Activated B cell treated with CpG ODN at 0.5 μM for 24 hours (primary cell): Measurements from ENCODE around the gene CYP3A7. TPM values are rescaled to one million over a fixed set of nuclear protein-coding genes. Genes with fewer than 3 reads are reported as not detected.

Experiments
- ATAC-seq: fragments of 200-7000 bp; cut with Tn5 transposase; one replicate; pipeline ENCODE4 v1.10.0; 2021; ENCODE audit warnings: low read depth, mild to moderate bottlenecking, moderate library complexity
- CTCF ChIA-PET: fragments of 350-600 bp; sonication (Branson Sonifier 250); formaldehyde crosslinking; loops from one replicate; lab custom pipeline; 2021; ENCODE audit warnings: antibody characterized with exemption; lab: Charles Lee
- POLR2A ChIA-PET: fragments of 350-600 bp; sonication (Branson Sonifier 250); formaldehyde crosslinking; loops from one replicate; lab custom pipeline; 2021; ENCODE audit warnings: antibody characterized with exemption; lab: Charles Lee
- DNase-seq: peaks from one replicate; pipeline ENCODE4 v3.0.0; 2022
- H3K27ac Mint-ChIP-seq: one replicate; pipeline ENCODE4 v1.8.0; 2020; ENCODE audit warnings: mixed read lengths
- H3K27me3 Mint-ChIP-seq: one replicate; pipeline ENCODE4 v1.8.0; 2021; ENCODE audit warnings: mixed read lengths
- H3K36me3 Mint-ChIP-seq: one replicate; pipeline ENCODE4 v1.8.0; 2021; ENCODE audit warnings: low read depth, mixed read lengths
- H3K4me1 Mint-ChIP-seq: one replicate; pipeline ENCODE4 v1.8.0; 2021; ENCODE audit warnings: mixed read lengths
- H3K4me3 Mint-ChIP-seq: one replicate; pipeline ENCODE4 v1.8.0; 2020; ENCODE audit warnings: mild to moderate bottlenecking, mixed read lengths
- H3K9me3 Mint-ChIP-seq: one replicate; pipeline ENCODE4 v1.8.0; 2020; ENCODE audit warnings: mixed read lengths
- intact Hi-C: fragments of 100-400 bp; cut with micrococcal nuclease; formaldehyde crosslinking; loops from one replicate; pipeline ENCODE4 v1.15.1; 2024
- total RNA-seq: library from RNA; stranded (reverse); gene quantifications from 2 replicates; pipeline ENCODE4 v1.2.3, GENCODE V29; 2022
- TF ChIP-seq, protein P1 (sequence below): fragments of 200-600 bp; IDR thresholded peaks from one replicate; pipeline ENCODE4 v1.8.0; 2022; ENCODE audit warnings: antibody characterized with exemption, mild to moderate bottlenecking

Gene CYP3A7
- total RNA-seq, 1 donor from 2014 or later, result not detected

DNA sequence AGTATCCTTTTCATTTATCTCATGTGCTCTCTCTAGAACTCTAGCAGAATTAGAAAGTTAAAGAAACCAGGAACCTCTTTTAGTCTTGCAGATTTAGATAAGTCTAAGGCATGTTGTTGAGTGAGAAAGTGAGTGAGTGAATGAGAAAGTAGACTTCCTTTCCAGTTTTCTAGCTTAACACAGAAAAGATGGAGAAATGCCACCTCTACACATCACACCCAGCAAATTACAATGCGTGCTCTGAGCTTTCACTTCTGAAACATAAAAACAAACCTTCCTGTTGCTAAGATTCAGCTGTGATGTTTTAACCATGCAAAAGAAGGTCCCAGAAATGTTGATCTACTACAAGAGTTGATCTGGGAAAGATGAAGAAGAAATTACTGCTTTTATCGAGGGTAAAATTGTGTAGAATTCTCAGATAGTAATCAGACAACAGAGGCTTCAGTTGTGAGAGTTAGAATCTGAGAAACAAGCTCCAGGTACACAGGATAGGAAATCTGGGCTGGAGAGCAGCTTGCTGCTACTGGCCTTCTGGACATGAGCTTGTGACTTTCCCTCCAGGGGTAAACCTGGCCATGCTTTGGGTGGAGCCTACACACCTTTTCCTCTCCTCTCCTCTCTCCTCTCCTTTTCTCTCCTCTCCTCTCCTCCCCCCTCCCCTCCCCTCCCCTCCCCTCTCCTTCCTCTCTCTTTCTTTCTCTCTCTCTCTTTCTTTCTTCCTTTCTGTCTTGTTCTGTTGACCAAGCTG is 59.8 kb downstream of the CYP3A7 start:
- ChIA-PET CTCF (no interaction called here), POLR2A (no interaction called here)
- DNase-seq, result no peak
- TF ChIP-seq, protein P1, sequence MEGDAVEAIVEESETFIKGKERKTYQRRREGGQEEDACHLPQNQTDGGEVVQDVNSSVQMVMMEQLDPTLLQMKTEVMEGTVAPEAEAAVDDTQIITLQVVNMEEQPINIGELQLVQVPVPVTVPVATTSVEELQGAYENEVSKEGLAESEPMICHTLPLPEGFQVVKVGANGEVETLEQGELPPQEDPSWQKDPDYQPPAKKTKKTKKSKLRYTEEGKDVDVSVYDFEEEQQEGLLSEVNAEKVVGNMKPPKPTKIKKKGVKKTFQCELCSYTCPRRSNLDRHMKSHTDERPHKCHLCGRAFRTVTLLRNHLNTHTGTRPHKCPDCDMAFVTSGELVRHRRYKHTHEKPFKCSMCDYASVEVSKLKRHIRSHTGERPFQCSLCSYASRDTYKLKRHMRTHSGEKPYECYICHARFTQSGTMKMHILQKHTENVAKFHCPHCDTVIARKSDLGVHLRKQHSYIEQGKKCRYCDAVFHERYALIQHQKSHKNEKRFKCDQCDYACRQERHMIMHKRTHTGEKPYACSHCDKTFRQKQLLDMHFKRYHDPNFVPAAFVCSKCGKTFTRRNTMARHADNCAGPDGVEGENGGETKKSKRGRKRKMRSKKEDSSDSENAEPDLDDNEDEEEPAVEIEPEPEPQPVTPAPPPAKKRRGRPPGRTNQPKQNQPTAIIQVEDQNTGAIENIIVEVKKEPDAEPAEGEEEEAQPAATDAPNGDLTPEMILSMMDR, result no peak
- Mint-ChIP-seq H3K9me3 (no peaks in the 10 kb centered on the region), H3K4me1 (no peaks in the 10 kb centered on the region), H3K36me3 (peaks cover 2% of the 10 kb centered on the region), H3K4me3 (no peak overlapping the region), H3K27ac (no peak overlapping the region), H3K27me3 (no peaks in the 10 kb centered on the region)
- no peak for ATAC-seq
- intact Hi-C loops, result no loop called here

DNA sequence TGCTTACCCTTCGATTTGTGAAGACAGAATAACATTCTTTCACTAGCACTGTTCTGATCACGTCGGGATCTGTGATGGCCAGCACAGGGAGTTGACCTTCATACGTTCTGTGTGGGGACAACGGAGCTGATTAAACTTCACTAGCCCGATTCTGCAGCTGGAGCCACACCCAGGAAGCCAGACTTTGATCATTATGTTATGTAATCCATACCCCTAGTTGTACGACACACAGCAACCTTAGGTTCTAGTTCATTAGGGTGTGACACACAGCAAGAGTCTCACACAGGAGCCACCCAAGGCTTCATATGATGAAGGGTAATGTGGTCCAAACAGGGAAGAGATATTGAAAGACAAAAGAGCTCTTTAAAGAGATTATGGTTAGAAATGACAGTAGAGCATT is 62.4 kb downstream of the CYP3A7 start:
- DNase-seq (no peak), ATAC-seq (no peak)
- no peaks in the 10 kb centered on the region for H3K9me3 Mint-ChIP-seq
- no peaks in the 10 kb centered on the region for H3K27me3 Mint-ChIP-seq
- no peak overlapping the region for H3K27ac Mint-ChIP-seq
- TF ChIP-seq, protein P1, result no peak
- H3K4me3 Mint-ChIP-seq, result no peak overlapping the region
- no peaks in the 10 kb centered on the region for H3K4me1 Mint-ChIP-seq
- H3K36me3 Mint-ChIP-seq, result peaks cover 6% of the 10 kb centered on the region
- ChIA-PET CTCF (no interaction called here), POLR2A (no interaction called here)
- intact Hi-C loops, result no loop called here

DNA sequence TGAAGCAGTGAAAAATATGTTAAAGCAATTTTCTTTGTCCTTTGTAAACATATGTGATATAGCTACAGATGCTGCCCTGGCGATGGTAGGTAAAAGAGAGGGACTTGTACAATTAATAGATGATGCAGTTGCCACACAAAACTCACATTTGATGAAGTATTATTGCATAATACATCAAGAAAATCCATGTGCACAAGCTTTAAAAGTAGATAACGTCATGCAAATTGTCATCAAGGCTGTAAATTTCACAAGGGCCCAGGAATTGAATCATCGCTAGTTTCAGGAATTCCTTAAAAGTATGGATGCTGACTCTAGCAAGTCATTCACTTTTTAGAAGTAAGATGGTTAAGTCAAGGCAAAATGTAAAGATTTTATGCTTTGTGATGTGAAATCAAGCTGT is 65.2 kb downstream of the CYP3A7 start:
- intact Hi-C loops, result no loop called here
- Mint-ChIP-seq H3K9me3 (no peaks in the 10 kb centered on the region), H3K27ac (no peak overlapping the region), H3K36me3 (peaks cover 13% of the 10 kb centered on the region), H3K4me3 (no peak overlapping the region), H3K27me3 (no peaks in the 10 kb centered on the region), H3K4me1 (no peaks in the 10 kb centered on the region)
- ChIA-PET CTCF (no interaction called here), POLR2A (no interaction called here)
- DNase-seq (no peak), ATAC-seq (no peak)
- TF ChIP-seq, protein P1, result no peak

DNA sequence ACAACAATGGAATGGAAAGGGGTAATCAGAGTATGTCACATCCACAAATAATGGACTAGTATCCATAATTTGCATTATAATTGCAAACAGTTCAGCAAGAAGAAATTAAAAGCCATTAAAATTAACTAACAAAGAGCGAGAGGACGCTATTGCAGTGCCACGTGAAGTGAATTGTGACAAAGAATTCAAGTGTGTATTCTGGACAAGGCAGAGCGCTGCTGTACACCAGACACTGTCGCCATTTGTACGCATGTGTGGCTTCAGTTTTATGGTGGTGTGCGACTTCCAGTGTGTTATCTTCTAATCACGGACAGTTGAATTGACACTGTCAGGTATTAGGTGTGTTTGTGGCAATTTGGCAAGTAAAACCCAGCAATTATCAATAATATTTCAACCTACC is 66.5 kb downstream of the CYP3A7 start:
- TF ChIP-seq, protein P1, result no peak
- Mint-ChIP-seq H3K27ac (no peak overlapping the region), H3K4me3 (no peak overlapping the region), H3K9me3 (no peaks in the 10 kb centered on the region), H3K27me3 (no peaks in the 10 kb centered on the region), H3K36me3 (peaks cover 18% of the 10 kb centered on the region), H3K4me1 (no peaks in the 10 kb centered on the region)
- ChIA-PET CTCF (no interaction called here), POLR2A (no interaction called here)
- DNase-seq (no peak), ATAC-seq (no peak)
- intact Hi-C loops, result no loop called here

DNA sequence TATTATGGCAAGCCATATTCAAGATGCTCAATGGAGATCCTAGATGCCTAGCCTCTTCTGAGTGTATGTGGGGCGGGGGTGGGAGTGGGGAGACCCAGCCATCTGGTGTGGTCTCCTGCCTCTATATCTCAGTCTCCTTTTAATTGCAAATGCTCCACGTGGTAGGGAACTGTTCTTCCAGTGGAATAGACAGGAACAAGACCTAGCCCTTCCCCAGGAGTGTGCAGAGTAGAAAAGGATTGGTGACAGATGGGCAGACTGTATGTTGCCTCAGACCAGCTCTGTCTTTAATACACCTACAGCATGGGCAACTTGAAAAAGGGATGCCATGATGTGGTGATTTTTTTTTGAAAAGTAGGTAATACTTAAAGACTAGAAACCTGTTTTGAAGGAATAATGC is 67.8 kb downstream of the CYP3A7 start:
- peaks cover 23% of the 10 kb centered on the region for H3K36me3 Mint-ChIP-seq
- POLR2A ChIA-PET, result no interaction called here
- no peak overlapping the region for H3K27ac Mint-ChIP-seq
- no peaks in the 10 kb centered on the region for H3K9me3 Mint-ChIP-seq
- intact Hi-C loops, result no loop called here
- CTCF ChIA-PET, result no interaction called here
- no peaks in the 10 kb centered on the region for H3K4me1 Mint-ChIP-seq
- no peak for DNase-seq
- no peak overlapping the region for H3K4me3 Mint-ChIP-seq
- no peak for ATAC-seq
- no peaks in the 10 kb centered on the region for H3K27me3 Mint-ChIP-seq
- TF ChIP-seq, protein P1, result no peak
